Measurements from ENCODE around the gene ODAD4.
"Not testable (repeated sequence)": the region's sequence is repeated elsewhere in the genome, so short reads cannot be mapped to it uniquely, and the experiment has no call there.

The ODAD4 gene

GRCh38 chr17:42005166-42005565, 74.7 kb downstream of the ODAD4 start:
- FAIRE-seq (no peak), DNase-seq (ENCODE audit: insufficient read length, low spot score) (no peak)

GRCh38 chr17:42009170-42009569, 78.8 kb downstream of the ODAD4 start:
- no peak for FAIRE-seq
- TF ChIP-seq CTCF (IDR thresholded peaks at IDR 0.05; ENCODE audit: insufficient read depth, missing control alignments): no peak
- no peak for DNase-seq (ENCODE audit: insufficient read length, low spot score)

More at GRCh38 chr17:42005166-42005565, 74.7 kb downstream of the ODAD4 start:
- no peak for TF ChIP-seq CTCF (IDR thresholded peaks at IDR 0.05; ENCODE audit: insufficient read depth, missing control alignments)

GRCh38 chr17:42010266-42010680, 79.9 kb downstream of the ODAD4 start:
- not testable (repeated sequence) for FAIRE-seq

GRCh38 chr17:42010898-42011516, 80.6 kb downstream of the ODAD4 start:
- no peak for TF ChIP-seq CTCF (IDR thresholded peaks at IDR 0.05; ENCODE audit: insufficient read depth, missing control alignments)
- no peak for FAIRE-seq
- no peak for DNase-seq (ENCODE audit: insufficient read length, low spot score)

More at GRCh38 chr17:42010266-42010680, 79.9 kb downstream of the ODAD4 start:
- not testable (repeated sequence) for DNase-seq (ENCODE audit: insufficient read length, low spot score)

GRCh38 chr17:42012363-42012762, 81.9 kb downstream of the ODAD4 start:
- DNase-seq (ENCODE audit: insufficient read length, low spot score); FAIRE-seq: not testable (repeated sequence)

- not testable (repeated sequence) for DNase-seq (ENCODE audit: insufficient read length, low spot score); FAIRE-seq
Measured at GRCh38 chr17:42013740-42014139, 83.3 kb downstream of the ODAD4 start.
